Thyroid gland (tissue), 4 donors: ENCODE measurements around the gene PRKX.

Experiments
- CTCF ChIP-seq, 6 experiments: fragments of 200-600 bp in 3 of 6; fragments of 450-650 bp in 3 of 6; sonication (generic) in 3 of 6; IDR thresholded peaks; one replicate each; pipeline ENCODE4 v1.5.1; 2016 to 2019; ENCODE audit warnings: antibody characterized with exemption in 6 of 6, mild to moderate bottlenecking in 2 of 6, inconsistent platforms in 1 of 6, moderate library complexity in 1 of 6
- POLR2A ChIP-seq, 2 donors: fragments of 450-650 bp; IDR thresholded peaks; one replicate each; pipeline ENCODE4 v1.6.1; 2017; ENCODE audit warnings: antibody characterized with exemption in 2 of 2, mild to moderate bottlenecking in 2 of 2, moderate library complexity in 1 of 2

DNA sequence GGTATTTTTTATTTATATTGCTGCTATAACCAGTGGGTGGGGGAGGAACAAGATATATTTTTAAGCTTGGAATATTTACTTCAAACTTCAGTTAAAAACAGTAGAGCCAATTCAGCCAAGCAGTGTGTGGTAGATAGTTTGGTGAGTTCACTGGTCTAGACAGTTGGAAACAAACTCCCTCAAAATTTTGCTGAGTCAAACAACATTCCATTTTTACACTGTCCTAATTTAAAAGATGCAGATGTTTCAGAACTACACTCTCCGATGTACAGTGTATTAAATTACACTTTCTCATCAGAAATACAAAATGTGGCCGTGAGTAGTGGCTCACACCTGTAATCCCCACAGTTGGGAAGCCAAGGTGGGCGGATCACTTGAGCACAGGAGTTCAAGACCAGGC, 23.3 kb downstream of the PRKX start:
- TF ChIP-seq CTCF (IDR thresholded peaks at IDR 0.05) (no peak), POLR2A (IDR thresholded peaks at IDR 0.05) (no peak)
